HEK293 (cell line): ENCODE measurements around the gene BIRC5.

Experiments used
- CTCF ChIA-PET: fragments of 350-600 bp; formaldehyde crosslinking; extraction: SDS; loops from one replicate; lab custom pipeline; 2021; ENCODE audit warnings: antibody characterized with exemption; lab: Yijun Ruan, JAX
- POLR2A ChIA-PET: fragments of 300-600 bp; formaldehyde crosslinking; extraction: SDS; loops from one replicate; lab custom pipeline; 2020; ENCODE audit warnings: antibody characterized with exemption, inconsistent platforms; lab: Yijun Ruan, JAX
- H3K27ac ChIP-seq: fragments of 200-500 bp; sonication (Bioruptor generic); 2 replicates; pipeline ENCODE4 v1.5.1; 2014; ENCODE audit warnings: low read depth, low read length, control low read depth, inconsistent platforms; ENCODE audit errors: extremely low read depth
- H3K36me3 ChIP-seq, 2 experiments: fragments of 200-500 bp in 1 of 2; sonication (Bioruptor generic) in 1 of 2; 1 replicate in 1 of 2; 2 replicates in 1 of 2; pipeline ENCODE4 v1.5.1; 2014 to 2017; ENCODE audit warnings: inconsistent platforms in 2 of 2, low read length in 2 of 2; ENCODE audit not compliant: control insufficient read depth in 2 of 2, insufficient read depth in 1 of 2
- H3K4me1 ChIP-seq: fragments of 200-500 bp; sonication (Bioruptor generic); 2 replicates; pipeline ENCODE4 v1.5.1; 2014; ENCODE audit warnings: mild to moderate bottlenecking, low read length, inconsistent platforms; ENCODE audit not compliant: control insufficient read depth, insufficient read depth
- H3K4me3 ChIP-seq: 2 replicates; pipeline ENCODE4 v1.5.1; 2011; ENCODE audit warnings: low read depth, mild to moderate bottlenecking, control low read depth, low read length, moderate library complexity
- H3K9me3 ChIP-seq: fragments of 200-500 bp; sonication (Bioruptor generic); 2 replicates; pipeline ENCODE4 v1.5.1; 2014; ENCODE audit warnings: low read depth, low read length, inconsistent platforms; ENCODE audit not compliant: control insufficient read depth, insufficient read depth
- AEBP2 ChIP-seq: fragments of 450-650 bp; formaldehyde crosslinking; IDR thresholded peaks from 2 replicates; pipeline ENCODE4 v1.5.1; 2016; ENCODE audit warnings: missing biosample characterization, missing genetic modification characterization, borderline replicate concordance
- MZF1 ChIP-seq: fragments of 450-650 bp; formaldehyde crosslinking; IDR thresholded peaks from 2 replicates; pipeline ENCODE4 v1.5.1; 2017; ENCODE audit warnings: missing biosample characterization, missing genetic modification characterization, borderline replicate concordance
- PRDM4 ChIP-seq: fragments of 450-650 bp; formaldehyde crosslinking; IDR thresholded peaks from 2 replicates; pipeline ENCODE4 v1.5.1; 2017; ENCODE audit warnings: missing biosample characterization, missing genetic modification characterization
- WT1 ChIP-seq: fragments of 450-650 bp; formaldehyde crosslinking; IDR thresholded peaks from 2 replicates; pipeline ENCODE4 v1.5.1; 2016; ENCODE audit warnings: missing biosample characterization, missing genetic modification characterization
- ZBTB20 ChIP-seq: fragments of 450-650 bp; formaldehyde crosslinking; IDR thresholded peaks from 2 replicates; pipeline ENCODE4 v1.5.1; 2016; ENCODE audit warnings: missing biosample characterization, missing genetic modification characterization
- ZFP3 ChIP-seq: fragments of 450-650 bp; formaldehyde crosslinking; IDR thresholded peaks from 2 replicates; pipeline ENCODE4 v1.5.1; 2016; ENCODE audit warnings: low read depth, missing biosample characterization, missing genetic modification characterization
- ZNF174 ChIP-seq: fragments of 450-650 bp; formaldehyde crosslinking; IDR thresholded peaks from 2 replicates; pipeline ENCODE4 v1.5.0; 2017; ENCODE audit warnings: missing biosample characterization, mild to moderate bottlenecking, missing genetic modification characterization
- ZNF24 ChIP-seq: fragments of 450-650 bp; formaldehyde crosslinking; IDR thresholded peaks from 2 replicates; pipeline ENCODE4 v1.5.1; 2016; ENCODE audit warnings: missing biosample characterization, missing genetic modification characterization
- ZNF292 ChIP-seq: fragments of 450-650 bp; formaldehyde crosslinking; IDR thresholded peaks from 2 replicates; pipeline ENCODE4 v1.5.1; 2016; ENCODE audit warnings: low read depth, missing biosample characterization, missing genetic modification characterization, borderline replicate concordance
- ZNF544 ChIP-seq: fragments of 450-650 bp; formaldehyde crosslinking; IDR thresholded peaks from 2 replicates; pipeline ENCODE4 v1.5.0; 2017; ENCODE audit warnings: missing biosample characterization, missing genetic modification characterization
- ZNF629 ChIP-seq: fragments of 450-650 bp; formaldehyde crosslinking; IDR thresholded peaks from 2 replicates; pipeline ENCODE4 v1.5.1; 2017; ENCODE audit warnings: missing biosample characterization, missing genetic modification characterization
- ZNF670 ChIP-seq: fragments of 450-650 bp; formaldehyde crosslinking; IDR thresholded peaks from 2 replicates; pipeline ENCODE4 v1.5.1; 2016; ENCODE audit warnings: missing biosample characterization, missing genetic modification characterization, low read depth
- TF ChIP-seq, protein P1 (sequence below): sonication (generic); formaldehyde crosslinking; IDR thresholded peaks from 2 replicates; pipeline ENCODE4 v1.8.1; 2022; ENCODE audit warnings: mild to moderate bottlenecking, moderate library complexity, missing genetic modification reagents
- TF ChIP-seq, protein P2 (sequence below): fragments of 450-650 bp; formaldehyde crosslinking; IDR thresholded peaks from 2 replicates; pipeline ENCODE4 v1.5.1; 2017; ENCODE audit warnings: missing biosample characterization, missing genetic modification characterization
- TF ChIP-seq, protein P3 (sequence below): fragments of 450-650 bp; formaldehyde crosslinking; IDR thresholded peaks from 2 replicates; pipeline ENCODE4; 2016; ENCODE audit warnings: missing biosample characterization, missing genetic modification characterization
- TF ChIP-seq, protein P4 (sequence below): fragments of 450-650 bp; formaldehyde crosslinking; IDR thresholded peaks from 2 replicates; pipeline ENCODE4 v1.5.1; 2016; ENCODE audit warnings: missing biosample characterization, missing genetic modification characterization
- TF ChIP-seq, protein P5 (sequence below): fragments of 450-650 bp; formaldehyde crosslinking; IDR thresholded peaks from 2 replicates; pipeline ENCODE4 v1.5.1; 2016; ENCODE audit warnings: missing biosample characterization, missing genetic modification characterization

Gene BIRC5

GRCh38 chr17:78263736-78264340, 49.8 kb downstream of the BIRC5 start:
- H3K36me3 ChIP-seq: no peaks in the 10 kb centered on the region
- peaks cover 2% of the 10 kb centered on the region; the same call in 1 of the 2 replicates for H3K4me1 ChIP-seq
- no peak overlapping the region for H3K4me3 ChIP-seq
- TF ChIP-seq, protein P1, sequence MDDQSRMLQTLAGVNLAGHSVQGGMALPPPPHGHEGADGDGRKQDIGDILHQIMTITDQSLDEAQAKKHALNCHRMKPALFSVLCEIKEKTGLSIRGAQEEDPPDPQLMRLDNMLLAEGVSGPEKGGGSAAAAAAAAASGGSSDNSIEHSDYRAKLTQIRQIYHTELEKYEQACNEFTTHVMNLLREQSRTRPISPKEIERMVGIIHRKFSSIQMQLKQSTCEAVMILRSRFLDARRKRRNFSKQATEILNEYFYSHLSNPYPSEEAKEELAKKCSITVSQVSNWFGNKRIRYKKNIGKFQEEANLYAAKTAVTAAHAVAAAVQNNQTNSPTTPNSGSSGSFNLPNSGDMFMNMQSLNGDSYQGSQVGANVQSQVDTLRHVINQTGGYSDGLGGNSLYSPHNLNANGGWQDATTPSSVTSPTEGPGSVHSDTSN: no peak
- TF ChIP-seq, protein P2, sequence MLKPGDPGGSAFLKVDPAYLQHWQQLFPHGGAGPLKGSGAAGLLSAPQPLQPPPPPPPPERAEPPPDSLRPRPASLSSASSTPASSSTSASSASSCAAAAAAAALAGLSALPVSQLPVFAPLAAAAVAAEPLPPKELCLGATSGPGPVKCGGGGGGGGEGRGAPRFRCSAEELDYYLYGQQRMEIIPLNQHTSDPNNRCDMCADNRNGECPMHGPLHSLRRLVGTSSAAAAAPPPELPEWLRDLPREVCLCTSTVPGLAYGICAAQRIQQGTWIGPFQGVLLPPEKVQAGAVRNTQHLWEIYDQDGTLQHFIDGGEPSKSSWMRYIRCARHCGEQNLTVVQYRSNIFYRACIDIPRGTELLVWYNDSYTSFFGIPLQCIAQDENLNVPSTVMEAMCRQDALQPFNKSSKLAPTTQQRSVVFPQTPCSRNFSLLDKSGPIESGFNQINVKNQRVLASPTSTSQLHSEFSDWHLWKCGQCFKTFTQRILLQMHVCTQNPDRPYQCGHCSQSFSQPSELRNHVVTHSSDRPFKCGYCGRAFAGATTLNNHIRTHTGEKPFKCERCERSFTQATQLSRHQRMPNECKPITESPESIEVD (tag by site-specific recombination): no peak
- TF ChIP-seq WT1 (tag by site-specific recombination) (no peak), ZNF174 (tag by site-specific recombination) (no peak), MZF1 (tag by site-specific recombination) (no peak), ZNF670 (tag by site-specific recombination) (no peak), ZNF544 (tag by site-specific recombination) (no peak), PRDM4 (tag by site-specific recombination) (no peak), AEBP2 (no peak), ZNF629 (no peak), ZNF292 (no peak), ZBTB20 (tag by site-specific recombination) (no peak), ZNF24 (tag by site-specific recombination) (no peak), ZFP3 (tag by site-specific recombination) (no peak)
- TF ChIP-seq, protein P3, sequence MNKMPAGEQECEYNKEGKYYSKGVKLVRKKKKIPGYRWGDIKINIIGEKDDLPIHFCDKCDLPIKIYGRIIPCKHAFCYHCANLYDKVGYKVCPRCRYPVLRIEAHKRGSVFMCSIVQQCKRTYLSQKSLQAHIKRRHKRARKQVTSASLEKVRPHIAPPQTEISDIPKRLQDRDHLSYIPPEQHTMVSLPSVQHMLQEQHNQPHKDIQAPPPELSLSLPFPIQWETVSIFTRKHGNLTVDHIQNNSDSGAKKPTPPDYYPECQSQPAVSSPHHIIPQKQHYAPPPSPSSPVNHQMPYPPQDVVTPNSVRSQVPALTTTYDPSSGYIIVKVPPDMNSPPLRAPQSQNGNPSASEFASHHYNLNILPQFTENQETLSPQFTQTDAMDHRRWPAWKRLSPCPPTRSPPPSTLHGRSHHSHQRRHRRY (tag by site-specific recombination): no peak
- TF ChIP-seq, protein P4, sequence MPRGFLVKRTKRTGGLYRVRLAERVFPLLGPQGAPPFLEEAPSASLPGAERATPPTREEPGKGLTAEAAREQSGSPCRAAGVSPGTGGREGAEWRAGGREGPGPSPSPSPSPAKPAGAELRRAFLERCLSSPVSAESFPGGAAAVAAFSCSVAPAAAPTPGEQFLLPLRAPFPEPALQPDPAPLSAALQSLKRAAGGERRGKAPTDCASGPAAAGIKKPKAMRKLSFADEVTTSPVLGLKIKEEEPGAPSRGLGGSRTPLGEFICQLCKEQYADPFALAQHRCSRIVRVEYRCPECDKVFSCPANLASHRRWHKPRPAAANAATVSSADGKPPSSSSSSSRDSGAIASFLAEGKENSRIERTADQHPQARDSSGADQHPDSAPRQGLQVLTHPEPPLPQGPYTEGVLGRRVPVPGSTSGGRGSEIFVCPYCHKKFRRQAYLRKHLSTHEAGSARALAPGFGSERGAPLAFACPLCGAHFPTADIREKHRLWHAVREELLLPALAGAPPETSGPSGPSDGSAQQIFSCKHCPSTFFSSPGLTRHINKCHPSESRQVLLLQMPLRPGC (tag by site-specific recombination): no peak
- TF ChIP-seq, protein P5, sequence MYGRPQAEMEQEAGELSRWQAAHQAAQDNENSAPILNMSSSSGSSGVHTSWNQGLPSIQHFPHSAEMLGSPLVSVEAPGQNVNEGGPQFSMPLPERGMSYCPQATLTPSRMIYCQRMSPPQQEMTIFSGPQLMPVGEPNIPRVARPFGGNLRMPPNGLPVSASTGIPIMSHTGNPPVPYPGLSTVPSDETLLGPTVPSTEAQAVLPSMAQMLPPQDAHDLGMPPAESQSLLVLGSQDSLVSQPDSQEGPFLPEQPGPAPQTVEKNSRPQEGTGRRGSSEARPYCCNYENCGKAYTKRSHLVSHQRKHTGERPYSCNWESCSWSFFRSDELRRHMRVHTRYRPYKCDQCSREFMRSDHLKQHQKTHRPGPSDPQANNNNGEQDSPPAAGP (tag by site-specific recombination): no peak
- no peaks in the 10 kb centered on the region for H3K9me3 ChIP-seq
- ChIA-PET CTCF (interaction anchor here (1.2 to 3.8 kb wide), 3 partner anchors 13 to 158 kb away, joined by 4 to 14 read pairs (median 5); no protein-coding TSS in a partner anchor), POLR2A (interaction anchor here (0.7 kb wide), 1 partner anchor 26 kb away, joined by 5 read pairs; no protein-coding TSS in a partner anchor)
- H3K27ac ChIP-seq: no peak overlapping the region
